MM.1S (cell line): ENCODE results near the gene BEAN1.

Experiments
- DNase-seq: peaks from one replicate; pipeline ENCODE4 v3.0.0-alpha.2; 2015
- H2AFZ ChIP-seq: fragments of 300-600 bp; sonication (generic); 2 replicates; pipeline ENCODE4 v1.6.0; 2016; ENCODE audit warnings: antibody characterized with exemption, low read length
- H3F3A ChIP-seq: fragments of 300-600 bp; sonication (generic); 2 replicates; pipeline ENCODE4 v1.6.1; 2016; ENCODE audit warnings: mild to moderate bottlenecking, antibody characterized with exemption, low read length, moderate library complexity, mixed read lengths; ENCODE audit not compliant: insufficient read depth
- H3K27ac ChIP-seq: fragments of 300-600 bp; sonication (generic); 2 replicates; pipeline ENCODE4 v1.5.1; 2016; ENCODE audit warnings: mild to moderate bottlenecking, low read length
- H3K27me3 ChIP-seq: fragments of 300-600 bp; sonication (generic); replicated peaks from 2 replicates; pipeline ENCODE4 v1.6.0; 2016; ENCODE audit warnings: low read length; ENCODE audit not compliant: insufficient read depth
- H3K36me3 ChIP-seq: fragments of 300-600 bp; sonication (generic); replicated peaks from 2 replicates; pipeline ENCODE4 v1.6.1; 2016; ENCODE audit warnings: mild to moderate bottlenecking, low read length, mixed read lengths; ENCODE audit not compliant: insufficient read depth
- H3K4me1 ChIP-seq: fragments of 300-600 bp; sonication (generic); 2 replicates; pipeline ENCODE4 v1.6.1; 2016; ENCODE audit warnings: low read length, mixed read lengths
- H3K4me2 ChIP-seq: fragments of 300-600 bp; sonication (generic); 2 replicates; pipeline ENCODE4 v1.6.0; 2016; ENCODE audit warnings: low read depth, low read length
- H3K4me3 ChIP-seq: fragments of 300-600 bp; sonication (generic); 2 replicates; pipeline ENCODE4 v1.5.1; 2016; ENCODE audit warnings: low read length, mixed read lengths
- H3K79me2 ChIP-seq: fragments of 300-600 bp; sonication (generic); 2 replicates; pipeline ENCODE4 v1.6.1; 2016; ENCODE audit warnings: mixed run types, low read length, mixed read lengths
- H3K9ac ChIP-seq: fragments of 300-600 bp; sonication (generic); 2 replicates; pipeline ENCODE4 v1.6.1; 2016; ENCODE audit warnings: low read length, mixed read lengths
- H3K9me2 ChIP-seq: fragments of 300-600 bp; sonication (generic); replicated peaks from 2 replicates; pipeline ENCODE4 v1.6.1; 2016; ENCODE audit warnings: mild to moderate bottlenecking, low read length, mixed read lengths; ENCODE audit not compliant: insufficient read depth
- H3K9me3 ChIP-seq: fragments of 300-600 bp; sonication (generic); replicated peaks from 2 replicates; pipeline ENCODE4 v1.6.1; 2016; ENCODE audit warnings: mild to moderate bottlenecking, low read length, mixed read lengths; ENCODE audit not compliant: insufficient read depth
- H4K20me1 ChIP-seq: fragments of 300-600 bp; sonication (generic); 2 replicates; pipeline ENCODE4 v1.6.1; 2016; ENCODE audit warnings: mild to moderate bottlenecking, low read length, moderate library complexity, mixed read lengths; ENCODE audit not compliant: insufficient read depth
- CTCF ChIP-seq: fragments of 300-600 bp; sonication (generic); IDR thresholded peaks from 2 replicates; pipeline ENCODE4 v1.5.1; 2016; ENCODE audit warnings: antibody characterized with exemption, low read length, mixed read lengths
- EZH2 ChIP-seq: fragments of 300-600 bp; sonication (generic); optimal IDR thresholded peaks from 2 replicates; pipeline ENCODE3; 2017; ENCODE audit warnings: low read depth, mild to moderate bottlenecking, antibody characterized with exemption, low read length, mixed read lengths
- EZH2phosphoT487 ChIP-seq: fragments of 300-600 bp; sonication (generic); IDR thresholded peaks from 2 replicates; pipeline ENCODE4 v1.6.1; 2018; ENCODE audit warnings: antibody characterized with exemption, low read length

The BEAN1 gene

GRCh38 chr16:66421891-66422290 is 5.2 kb upstream of the BEAN1 start:
- Histone ChIP-seq H3K27me3 (peaks cover 7% of the 10 kb centered on the region; the same call in 1 of the 2 replicates), H3F3A (peaks cover 3% of the 10 kb centered on the region)

GRCh38 chr16:66422366-66422765 is 4.7 kb upstream of the BEAN1 start:
- Histone ChIP-seq H3K27me3 (peaks cover 7% of the 10 kb centered on the region; the same call in 1 of the 2 replicates), H3K9ac (no peak overlapping the region), H3K4me2 (no peak overlapping the region), H3K4me1 (peaks cover 16% of the 10 kb centered on the region), H3K79me2 (no peaks in the 10 kb centered on the region), H2AFZ (no peak overlapping the region), H3K36me3 (no peaks in the 10 kb centered on the region), H3K9me3 (no peaks in the 10 kb centered on the region), H3K9me2 (no peaks in the 10 kb centered on the region), H3K27ac (no peak overlapping the region), H3K4me3 (no peak overlapping the region), H4K20me1 (no peaks in the 10 kb centered on the region), H3F3A (no peaks in the 10 kb centered on the region)
- no peak for TF ChIP-seq EZH2phosphoT487
- no peak for TF ChIP-seq EZH2
- no peak for TF ChIP-seq CTCF
- no peak for DNase-seq

More at GRCh38 chr16:66421891-66422290, 5.2 kb upstream of the BEAN1 start:
- Histone ChIP-seq H3K4me2 (no peak overlapping the region), H2AFZ (no peak overlapping the region), H3K4me1 (peaks cover 20% of the 10 kb centered on the region), H4K20me1 (no peaks in the 10 kb centered on the region), H3K79me2 (no peaks in the 10 kb centered on the region), H3K9me3 (no peaks in the 10 kb centered on the region), H3K36me3 (no peaks in the 10 kb centered on the region), H3K4me3 (no peak overlapping the region), H3K9ac (no peak overlapping the region), H3K9me2 (no peaks in the 10 kb centered on the region), H3K27ac (no peak overlapping the region)
- no peak for TF ChIP-seq EZH2
- TF ChIP-seq EZH2phosphoT487, result no peak
- no peak for TF ChIP-seq CTCF
- DNase-seq, result no peak

GRCh38 chr16:66423177-66423576 is 3.9 kb upstream of the BEAN1 start:
- Histone ChIP-seq H3K79me2 (no peaks in the 10 kb centered on the region), H3K4me2 (no peak overlapping the region), H3K9me3 (no peaks in the 10 kb centered on the region), H3K27me3 (peaks cover 13% of the 10 kb centered on the region; the same call in 1 of the 2 replicates), H3K27ac (no peak overlapping the region), H3F3A (no peaks in the 10 kb centered on the region), H3K9me2 (no peaks in the 10 kb centered on the region), H3K36me3 (no peaks in the 10 kb centered on the region), H2AFZ (no peak overlapping the region), H4K20me1 (no peaks in the 10 kb centered on the region), H3K4me3 (no peak overlapping the region), H3K4me1 (peaks cover 8% of the 10 kb centered on the region), H3K9ac (no peak overlapping the region)
- TF ChIP-seq EZH2phosphoT487, result no peak
- TF ChIP-seq CTCF, result no peak
- no peak for TF ChIP-seq EZH2
- DNase-seq, result no peak
